Measurements from ENCODE around the gene LUM.

Gene LUM

GRCh38 chr12:91074154-91074709 is 37.1 kb downstream of the LUM start:
- DNase-seq = no peak

GRCh38 chr12:91073426-91073825 is 37.9 kb downstream of the LUM start:
- DNase-seq = no peak

GRCh38 chr12:91072931-91073330 is 38.4 kb downstream of the LUM start:
- DNase-seq = no peak

DNA sequence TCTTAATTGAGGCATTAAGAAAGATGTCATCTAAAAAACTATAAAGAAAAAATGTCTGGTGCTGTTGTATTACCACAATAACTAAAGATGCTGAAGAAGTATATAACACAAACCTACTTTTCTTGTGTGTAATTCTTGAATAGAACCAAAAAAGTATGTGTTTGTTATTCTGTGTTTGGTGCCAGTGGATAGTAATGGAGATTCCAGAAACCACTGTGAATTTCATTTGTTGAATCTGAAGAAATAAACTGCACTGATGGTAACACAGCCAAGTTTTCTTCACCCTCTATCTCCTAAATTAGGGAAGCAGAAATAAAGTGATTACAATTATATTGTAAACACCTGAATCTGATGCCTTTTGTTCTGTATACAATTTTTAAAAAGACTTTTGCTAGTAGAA is 40.4 kb downstream of the LUM start:
- DNase-seq = no peak

DNA sequence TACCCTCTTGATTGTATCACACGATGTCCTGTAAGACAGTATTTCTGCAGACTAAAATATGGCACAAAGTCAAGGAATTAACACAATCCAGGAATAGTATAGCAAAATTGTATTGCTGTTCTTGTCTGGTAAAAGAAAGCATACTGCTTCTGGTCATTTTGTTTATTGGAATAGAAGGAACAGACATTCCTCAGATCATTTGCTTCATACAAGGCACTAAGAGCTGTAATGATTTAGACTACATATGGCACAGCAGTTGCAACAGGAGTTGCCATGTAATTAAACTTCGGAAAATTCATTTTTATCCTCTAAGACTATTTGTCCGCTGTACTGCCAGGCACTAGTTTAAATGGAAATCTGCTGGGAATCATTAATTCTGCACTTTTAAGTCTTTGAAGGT is 45.9 kb downstream of the LUM start:
- no peak for DNase-seq

GRCh38 chr12:91064640-91065039 is 46.7 kb downstream of the LUM start:
- no peak for DNase-seq

- DNase-seq = no peak
Measured at GRCh38 chr12:91061091-91061490, 50.2 kb downstream of the LUM start.

- no peak for DNase-seq
Measured at GRCh38 chr12:91059211-91059610, 52.1 kb downstream of the LUM start.

GRCh38 chr12:91058786-91059185 is 52.5 kb downstream of the LUM start:
- no peak for DNase-seq

DNA sequence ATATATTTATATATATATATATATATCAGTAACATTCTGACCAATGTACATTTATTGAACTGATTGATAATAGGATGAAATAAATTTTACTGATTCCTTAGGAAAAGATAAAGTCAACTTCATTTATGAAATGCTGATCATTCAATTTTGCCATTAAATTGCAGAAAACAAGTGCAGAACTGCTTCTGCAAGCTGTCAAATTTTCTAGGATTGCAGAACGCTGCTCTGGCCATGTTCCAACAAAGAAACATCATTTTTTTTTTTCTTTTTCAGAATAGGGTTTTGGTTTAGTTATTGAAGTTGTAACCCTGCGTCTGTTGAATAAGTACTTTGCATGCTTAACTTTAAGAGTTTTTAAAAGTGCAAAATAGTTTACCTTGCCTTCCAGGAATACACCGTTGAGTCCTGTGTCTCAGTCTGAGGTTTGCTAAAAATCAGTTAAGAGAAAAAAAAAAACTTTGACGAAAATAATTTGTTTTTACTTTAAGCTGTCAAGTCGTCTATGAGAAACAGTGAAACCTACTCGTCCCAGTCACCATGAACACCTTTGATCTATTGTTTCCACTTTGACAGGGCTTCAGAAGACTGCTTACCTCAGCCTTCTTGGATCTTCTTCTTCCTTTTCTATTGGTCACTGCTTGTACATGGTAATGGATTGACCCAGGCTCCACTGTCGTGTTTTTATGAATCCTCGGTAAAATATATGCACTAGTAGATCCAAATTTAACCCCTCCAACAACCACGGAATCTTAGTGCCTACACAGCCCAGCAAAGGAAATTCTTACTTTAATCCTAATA is 53.7 kb downstream of the LUM start, which contains the start of gene KERA:
Gene KERA (minus strand): TSS at position 657 of the 798 bp plus-strand sequence. CDS start 1,743 bp downstream, outside the sequence.
- no peak for DNase-seq

DNA sequence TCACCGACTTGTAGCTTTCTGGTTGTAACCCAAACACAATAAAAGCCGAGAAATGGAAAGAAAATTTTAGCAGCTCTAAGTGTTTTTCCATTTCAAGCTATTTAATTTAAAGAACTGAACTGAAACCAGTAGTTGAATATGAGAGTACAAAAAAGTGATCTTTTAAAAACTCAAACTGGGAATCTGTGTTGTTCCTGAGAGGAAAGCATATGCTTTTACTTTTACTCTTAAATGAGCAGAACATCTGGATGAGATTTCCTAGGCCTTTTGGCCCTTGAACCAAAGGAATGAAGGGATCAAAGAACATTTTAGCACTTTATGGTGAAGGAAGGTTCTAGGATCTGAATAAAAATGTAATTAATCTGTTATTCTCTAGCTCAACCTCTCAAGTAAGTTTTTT is 54.8 kb downstream of the LUM start:
- DNase-seq = no peak

- no peak for DNase-seq
Measured at GRCh38 chr12:91055976-91056375, 55.3 kb downstream of the LUM start.

DNA sequence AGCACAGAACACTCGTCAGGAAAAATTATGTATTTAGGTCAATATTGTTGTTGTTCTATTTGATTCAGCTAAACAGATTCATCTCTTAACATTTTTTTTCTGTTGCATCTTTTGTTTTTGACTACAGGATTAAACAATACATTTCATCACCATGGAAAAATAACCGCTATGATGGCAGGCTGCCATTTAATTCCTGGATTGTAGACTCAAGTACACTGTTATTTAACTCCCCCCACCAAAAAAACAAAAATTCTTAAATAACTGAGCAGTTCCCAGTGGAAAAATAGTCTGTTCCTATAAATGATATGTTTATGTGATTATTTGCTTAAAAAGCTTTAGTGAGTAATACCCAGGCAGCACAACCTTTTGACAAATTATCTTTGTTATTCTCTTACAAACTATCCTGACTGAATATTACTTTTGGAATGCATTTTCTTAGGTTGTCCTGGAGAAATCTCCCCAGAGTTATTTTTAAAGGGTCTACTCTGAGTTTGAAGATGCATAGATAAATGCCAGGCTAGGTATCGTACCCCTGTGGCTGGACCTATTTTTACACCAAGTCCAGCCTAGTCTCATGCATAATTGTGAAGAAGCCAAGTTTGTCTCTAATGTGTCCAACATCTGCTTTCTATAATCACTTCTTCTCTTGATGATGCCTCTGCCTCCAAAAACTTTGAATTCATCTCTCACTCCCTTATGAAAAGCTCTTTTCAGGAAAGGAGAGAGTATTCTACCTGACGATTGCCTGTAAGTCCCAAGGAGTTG is 57.2 kb downstream of the LUM start:
- no peak for DNase-seq

All from stimulated activated CD8-positive, alpha-beta memory T cell treated with anti-CD3 and anti-CD28 coated beads, Interleukin-4, amount 100 ng/mL, for 48 hours (primary cell).